ENCODE data around the gene ASB2.

ASB2 gene

GRCh38 chr14:93946541-93947090 lies 29.8 kb downstream of the ASB2 start:
- DNase-seq = no peak

- no peak for DNase-seq
Observed at GRCh38 chr14:93946104-93946503, 30.3 kb downstream of the ASB2 start.

- DNase-seq = no peak
Observed at GRCh38 chr14:93945070-93945399, 31.3 kb downstream of the ASB2 start.

GRCh38 chr14:93944348-93945069 lies 31.9 kb downstream of the ASB2 start:
- no peak for DNase-seq

- DNase-seq = no peak
Observed at GRCh38 chr14:93943930-93944329, 32.4 kb downstream of the ASB2 start.

GRCh38 chr14:93943052-93943451 lies 33.3 kb downstream of the ASB2 start:
- no peak for DNase-seq

GRCh38 chr14:93941293-93941910 lies 35.0 kb downstream of the ASB2 start:
- DNase-seq = no peak

GRCh38 chr14:93940437-93940836 lies 35.9 kb downstream of the ASB2 start:
- DNase-seq = no peak

GRCh38 chr14:93939304-93940229 lies 36.8 kb downstream of the ASB2 start:
- no peak for DNase-seq

GRCh38 chr14:93938751-93939303 lies 37.5 kb downstream of the ASB2 start:
- no peak for DNase-seq

- no peak for DNase-seq
Observed at GRCh38 chr14:93937519-93937918, 38.9 kb downstream of the ASB2 start.

- no peak for DNase-seq
Observed at GRCh38 chr14:93936926-93937325, 39.4 kb downstream of the ASB2 start.

- DNase-seq = no peak
Observed at GRCh38 chr14:93936245-93936644, 40.1 kb downstream of the ASB2 start.

GRCh38 chr14:93935213-93935612 lies 41.2 kb downstream of the ASB2 start:
- DNase-seq = no peak

- DNase-seq = no peak
Observed at GRCh38 chr14:93932642-93933041, 43.7 kb downstream of the ASB2 start.

GRCh38 chr14:93930989-93931307 lies 45.4 kb downstream of the ASB2 start:
- DNase-seq = no peak

- DNase-seq = no peak
Observed at GRCh38 chr14:93930296-93930988, 45.9 kb downstream of the ASB2 start.

GRCh38 chr14:93929657-93930056 lies 46.7 kb downstream of the ASB2 start:
- DNase-seq = no peak

GRCh38 chr14:93929048-93929535 lies 47.3 kb downstream of the ASB2 start:
- no peak for DNase-seq

GRCh38 chr14:93928184-93929047 lies 48.0 kb downstream of the ASB2 start:
- no peak for DNase-seq

- no peak for DNase-seq
Observed at GRCh38 chr14:93927800-93928145, 48.6 kb downstream of the ASB2 start.

Data from cerebellar nuclear complex (tissue), 1 donor.